ENCODE results near the gene DHDH. TPM values are rescaled to one million over a fixed set of nuclear protein-coding genes. Genes with fewer than 3 reads are reported as not detected.
A peak's percentile ranks its signal among the peaks of the same experiment; 100 is the strongest.

The DHDH gene
- total and polyA plus RNA-seq, 5 donors, result 0.31 TPM; not detected in 4

GRCh38 chr19:48961673-48962028 is 28.2 kb downstream of the DHDH start:
- ATAC-seq (no peak), DNase-seq (peak in 1 of 3 donors; percentile 70)
- intact Hi-C loops (cut with DNase I), result loop anchor here in 2 of 4 donors (10.0 kb wide), 2 partner anchors 57 to 87 kb away; partner anchors contain the start of genes NUCB1 (in 1 of the 2) and PPP1R15A (in 1 of the 2)
- no peak overlapping the region for H3K27ac ChIP-seq (ENCODE audit: low read length)
- no peaks in the 10 kb centered on the region for H3K9me3 ChIP-seq (ENCODE audit: control insufficient read depth, low read length)
- WGBS, result 85% methylated on average over 12 of the region's 12 CpGs
- no peaks in the 10 kb centered on the region for H3K27me3 ChIP-seq (ENCODE audit: control insufficient read depth, insufficient read depth)
- H3K4me3 ChIP-seq (ENCODE audit: low read length), result no peak overlapping the region
- H3K4me1 ChIP-seq (ENCODE audit: control insufficient read depth, insufficient read depth, low read length), result peaks cover 9% of the 10 kb centered on the region

- ATAC-seq, result peak; percentile 2 to 31
- DNase-seq, result peak; percentile 69 to 83 (median 77)
- peaks cover 9% of the 10 kb centered on the region for H3K4me1 ChIP-seq (ENCODE audit: control insufficient read depth, insufficient read depth, low read length)
- intact Hi-C loops (cut with DNase I), result loop anchor here in 2 of 4 donors (10.0 kb wide), 2 partner anchors 57 to 87 kb away; partner anchors contain the start of genes NUCB1 (in 1 of the 2) and PPP1R15A (in 1 of the 2)
- H3K27ac ChIP-seq (ENCODE audit: low read length), result peak overlapping the region; percentile 41
- no peaks in the 10 kb centered on the region for H3K27me3 ChIP-seq (ENCODE audit: control insufficient read depth, insufficient read depth)
- no peaks in the 10 kb centered on the region for H3K9me3 ChIP-seq (ENCODE audit: control insufficient read depth, low read length)
- no peak overlapping the region for H3K4me3 ChIP-seq (ENCODE audit: low read length)
- WGBS, result 57% methylated on average over 22 of the region's 22 CpGs
Measured at GRCh38 chr19:48962029-48962848, 28.7 kb downstream of the DHDH start.

GRCh38 chr19:48962849-48963165 is 29.3 kb downstream of the DHDH start:
- H3K4me1 ChIP-seq (ENCODE audit: control insufficient read depth, insufficient read depth, low read length), result peaks cover 10% of the 10 kb centered on the region
- intact Hi-C loops (cut with DNase I), result loop anchor here in 2 of 4 donors (10.0 kb wide), 2 partner anchors 58 to 88 kb away; partner anchors contain the start of genes NUCB1 (in 1 of the 2) and PPP1R15A (in 1 of the 2)
- WGBS, result 64% methylated on average over 7 of the region's 7 CpGs
- H3K9me3 ChIP-seq (ENCODE audit: control insufficient read depth, low read length), result no peaks in the 10 kb centered on the region
- no peak for DNase-seq
- no peak overlapping the region for H3K4me3 ChIP-seq (ENCODE audit: low read length)
- H3K27ac ChIP-seq (ENCODE audit: low read length), result peak overlapping the region; percentile 41
- H3K27me3 ChIP-seq (ENCODE audit: control insufficient read depth, insufficient read depth), result no peaks in the 10 kb centered on the region
- no peak for ATAC-seq

- Histone ChIP-seq H3K27me3 (ENCODE audit: control insufficient read depth, insufficient read depth) (no peaks in the 10 kb centered on the region), H3K4me3 (ENCODE audit: low read length) (no peak overlapping the region), H3K4me1 (ENCODE audit: control insufficient read depth, insufficient read depth, low read length) (peaks cover 11% of the 10 kb centered on the region), H3K27ac (ENCODE audit: low read length) (peak overlapping the region; percentile 85), H3K9me3 (ENCODE audit: control insufficient read depth, low read length) (no peaks in the 10 kb centered on the region)
- intact Hi-C loops (cut with DNase I), result loop anchor here in 2 of 4 donors (10.0 kb wide), 2 partner anchors 59 to 89 kb away; partner anchors contain the start of genes NUCB1 (in 1 of the 2) and PPP1R15A (in 1 of the 2)
- 13% methylated on average over 28 of the region's 28 CpGs for WGBS
- peak; percentile 88 to 93 (median 92) for DNase-seq
- peak; percentile 25 to 39 for ATAC-seq
Measured at GRCh38 chr19:48963371-48964204, 30.1 kb downstream of the DHDH start.

GRCh38 chr19:48964205-48965039 is 30.9 kb downstream of the DHDH start:
- ATAC-seq, result no peak
- H3K4me1 ChIP-seq (ENCODE audit: control insufficient read depth, insufficient read depth, low read length), result peaks cover 11% of the 10 kb centered on the region
- H3K4me3 ChIP-seq (ENCODE audit: low read length), result peak overlapping the region; percentile 53
- H3K27ac ChIP-seq (ENCODE audit: low read length), result peak overlapping the region; percentile 59
- intact Hi-C loops (cut with DNase I), result loop anchor here in 2 of 4 donors (5.0 to 10.0 kb wide), 3 partner anchors 60 to 172 kb away; partner anchors contain the start of genes NUCB1 (in 1 of the 2) and PPP1R15A (in 1 of the 2)
- H3K9me3 ChIP-seq (ENCODE audit: control insufficient read depth, low read length), result no peaks in the 10 kb centered on the region
- 12% methylated on average over 19 of the region's 19 CpGs for WGBS
- DNase-seq, result no peak
- no peaks in the 10 kb centered on the region for H3K27me3 ChIP-seq (ENCODE audit: control insufficient read depth, insufficient read depth)

- WGBS, result under 1% methylated on average over 52 of the region's 52 CpGs
- Histone ChIP-seq H3K4me1 (ENCODE audit: control insufficient read depth, insufficient read depth, low read length) (peaks cover 11% of the 10 kb centered on the region), H3K4me3 (ENCODE audit: low read length) (peak within 1 kb of the TSS; percentile 69), H3K27me3 (ENCODE audit: control insufficient read depth, insufficient read depth) (no peaks in the 10 kb centered on the region), H3K9me3 (ENCODE audit: control insufficient read depth, low read length) (no peaks in the 10 kb centered on the region), H3K27ac (ENCODE audit: low read length) (peak within 1 kb of the TSS; percentile 86)
- intact Hi-C loops (cut with DNase I), result loop anchor here in 2 of 4 donors (5.0 to 10.0 kb wide), 3 partner anchors 60 to 173 kb away; partner anchors contain the start of genes NUCB1 (in 1 of the 2) and PPP1R15A (in 1 of the 2)
- DNase-seq (peak; percentile 98 to 99 (median 99)), ATAC-seq (peak; percentile 87 to 90)
Measured at GRCh38 chr19:48965040-48965805, 31.7 kb downstream of the DHDH start, which contains the start of gene FTL. FTL (plus strand) TSS chr19:48965309; CDS start chr19:48965508, 199 bp downstream.

- peaks cover 11% of the 10 kb centered on the region for H3K4me1 ChIP-seq (ENCODE audit: control insufficient read depth, insufficient read depth, low read length)
- no peaks in the 10 kb centered on the region for H3K27me3 ChIP-seq (ENCODE audit: control insufficient read depth, insufficient read depth)
- DNase-seq (peak; percentile 89 to 95 (median 92)), ATAC-seq (peak; percentile 54 to 66)
- peak overlapping the region; percentile 69 for H3K4me3 ChIP-seq (ENCODE audit: low read length)
- peak overlapping the region; percentile 86 for H3K27ac ChIP-seq (ENCODE audit: low read length)
- no peaks in the 10 kb centered on the region for H3K9me3 ChIP-seq (ENCODE audit: control insufficient read depth, low read length)
- 10% methylated on average over 36 of the region's 36 CpGs for WGBS
- intact Hi-C loops (cut with DNase I), result loop anchor here in 2 of 4 donors (5.0 to 10.0 kb wide), 3 partner anchors 61 to 174 kb away; partner anchors contain the start of genes NUCB1 (in 1 of the 2) and PPP1R15A (in 1 of the 2)
Measured at GRCh38 chr19:48965806-48966540, 32.5 kb downstream of the DHDH start.

- intact Hi-C loops (cut with DNase I), result loop anchor here in 2 of 4 donors (5.0 to 10.0 kb wide), 3 partner anchors 62 to 174 kb away; partner anchors contain the start of genes NUCB1 (in 1 of the 2) and PPP1R15A (in 1 of the 2)
Measured at GRCh38 chr19:48966541-48967345, 33.2 kb downstream of the DHDH start.

More at GRCh38 chr19:48966541-48967345, 33.2 kb downstream of the DHDH start:
- Histone ChIP-seq H3K4me3 (ENCODE audit: low read length) (peak overlapping the region; percentile 69), H3K4me1 (ENCODE audit: control insufficient read depth, insufficient read depth, low read length) (peaks cover 11% of the 10 kb centered on the region), H3K9me3 (ENCODE audit: control insufficient read depth, low read length) (no peaks in the 10 kb centered on the region), H3K27me3 (ENCODE audit: control insufficient read depth, insufficient read depth) (no peaks in the 10 kb centered on the region), H3K27ac (ENCODE audit: low read length) (peak overlapping the region; percentile 8)
- DNase-seq (peak in 1 of 3 donors; percentile 72), ATAC-seq (no peak)
- WGBS, result 84% methylated on average over 10 of the region's 10 CpGs
